Peyer's patch (tissue), 4 donors: Measurements from ENCODE around the gene HNRNPA1. TPM values are rescaled to one million over a fixed set of nuclear protein-coding genes. Genes with fewer than 3 reads are reported as not detected.

ENCODE experiments used
- DNase-seq, 3 donors: peaks; one replicate each; pipeline ENCODE4 v3.0.0-alpha.2; 2017 to 2019
- H3K27ac ChIP-seq, 4 donors: fragments of 200-600 bp; sonication (generic); one replicate each; pipeline ENCODE4 v1.5.1; 2016 to 2019
- H3K27me3 ChIP-seq, 2 donors: fragments of 200-600 bp; sonication (generic); one replicate each; pipeline ENCODE4 v1.5.1; 2019
- H3K36me3 ChIP-seq, 3 donors: fragments of 200-600 bp; sonication (generic); one replicate each; pipeline ENCODE4 v1.5.1; 2016 to 2019
- H3K4me1 ChIP-seq, 4 donors: fragments of 200-600 bp; sonication (generic); one replicate each; pipeline ENCODE4 v1.5.1; 2016 to 2019
- H3K4me3 ChIP-seq, 4 donors: fragments of 200-600 bp; sonication (generic); 1 replicate in 3 of 4; 2 replicates in 1 of 4; pipeline ENCODE4 v1.5.1; 2016 to 2019; ENCODE audit warnings: mild to moderate bottlenecking in 1 of 4
- H3K9me3 ChIP-seq, 4 donors: fragments of 200-600 bp; sonication (generic); one replicate each; pipeline ENCODE4 v1.5.1; 2016 to 2019; ENCODE audit warnings: mild to moderate bottlenecking in 1 of 4
- POLR2A ChIP-seq, 2 donors: fragments of 450-650 bp; IDR thresholded peaks; one replicate each; pipeline ENCODE4 v1.5.1; 2017; ENCODE audit warnings: antibody characterized with exemption in 2 of 2, mild to moderate bottlenecking in 2 of 2, moderate library complexity in 2 of 2
- total RNA-seq, 4 donors: library from RNA; depleted of rRNA; stranded (reverse); fragments of >200 nt; gene quantifications; one replicate each; pipeline ENCODE4 v1.1.0, GENCODE V29; 2016
- TF ChIP-seq, protein P1 (sequence below), 6 experiments: fragments of 450-650 bp in 4 of 6; fragments of 200-600 bp in 2 of 6; sonication (generic) in 1 of 6; IDR thresholded peaks; one replicate each; pipeline ENCODE4 v1.5.1; 2017 to 2019; ENCODE audit warnings: antibody characterized with exemption in 6 of 6, mild to moderate bottlenecking in 3 of 6, moderate library complexity in 1 of 6

The HNRNPA1 gene
- total RNA-seq, 4 donors from 2014 or later: 198 to 703 (median 254) TPM

DNA sequence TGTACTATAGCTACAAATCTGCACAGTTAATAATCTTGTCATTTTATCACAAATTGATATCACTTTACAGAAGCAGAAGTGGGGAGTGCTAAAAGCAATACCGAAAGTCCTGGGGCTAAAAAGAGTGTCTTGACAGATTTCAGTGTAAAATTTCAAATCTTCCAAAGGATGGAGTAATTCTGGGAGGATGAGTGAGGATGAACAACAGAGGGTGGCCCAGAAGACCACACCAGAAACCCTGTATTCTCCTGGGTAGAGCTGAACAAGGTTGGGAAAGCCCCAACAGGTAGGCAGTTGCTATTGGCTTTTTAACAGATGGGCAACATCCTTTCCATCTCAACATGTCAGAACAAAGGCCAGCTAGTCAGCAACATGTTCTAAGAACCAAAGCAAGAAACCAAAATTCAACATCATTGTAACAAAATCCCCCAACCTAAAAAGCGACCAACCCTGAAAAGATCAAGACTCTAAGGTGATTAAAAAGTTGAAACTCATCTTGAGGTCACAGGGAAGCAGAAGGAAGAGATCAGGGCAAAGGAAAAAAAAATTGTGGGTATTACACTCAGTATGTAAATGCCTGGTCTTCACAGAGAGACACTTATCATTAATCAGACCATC is 39.4 kb upstream of the HNRNPA1 start:
- H3K9me3 ChIP-seq: no peaks in the 10 kb centered on the region
- H3K27ac ChIP-seq: no peak overlapping the region
- no peak for DNase-seq
- H3K4me3 ChIP-seq: no peak overlapping the region
- H3K36me3 ChIP-seq: peaks cover 0 to 58% (median 0%) of the 10 kb centered on the region in 3 donors
- TF ChIP-seq POLR2A (IDR thresholded peaks at IDR 0.05): no peak
- TF ChIP-seq, protein P1, sequence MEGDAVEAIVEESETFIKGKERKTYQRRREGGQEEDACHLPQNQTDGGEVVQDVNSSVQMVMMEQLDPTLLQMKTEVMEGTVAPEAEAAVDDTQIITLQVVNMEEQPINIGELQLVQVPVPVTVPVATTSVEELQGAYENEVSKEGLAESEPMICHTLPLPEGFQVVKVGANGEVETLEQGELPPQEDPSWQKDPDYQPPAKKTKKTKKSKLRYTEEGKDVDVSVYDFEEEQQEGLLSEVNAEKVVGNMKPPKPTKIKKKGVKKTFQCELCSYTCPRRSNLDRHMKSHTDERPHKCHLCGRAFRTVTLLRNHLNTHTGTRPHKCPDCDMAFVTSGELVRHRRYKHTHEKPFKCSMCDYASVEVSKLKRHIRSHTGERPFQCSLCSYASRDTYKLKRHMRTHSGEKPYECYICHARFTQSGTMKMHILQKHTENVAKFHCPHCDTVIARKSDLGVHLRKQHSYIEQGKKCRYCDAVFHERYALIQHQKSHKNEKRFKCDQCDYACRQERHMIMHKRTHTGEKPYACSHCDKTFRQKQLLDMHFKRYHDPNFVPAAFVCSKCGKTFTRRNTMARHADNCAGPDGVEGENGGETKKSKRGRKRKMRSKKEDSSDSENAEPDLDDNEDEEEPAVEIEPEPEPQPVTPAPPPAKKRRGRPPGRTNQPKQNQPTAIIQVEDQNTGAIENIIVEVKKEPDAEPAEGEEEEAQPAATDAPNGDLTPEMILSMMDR (IDR thresholded peaks at IDR 0.05): no peak
- H3K4me1 ChIP-seq: no peaks in the 10 kb centered on the region
- H3K27me3 ChIP-seq: no peaks in the 10 kb centered on the region

DNA sequence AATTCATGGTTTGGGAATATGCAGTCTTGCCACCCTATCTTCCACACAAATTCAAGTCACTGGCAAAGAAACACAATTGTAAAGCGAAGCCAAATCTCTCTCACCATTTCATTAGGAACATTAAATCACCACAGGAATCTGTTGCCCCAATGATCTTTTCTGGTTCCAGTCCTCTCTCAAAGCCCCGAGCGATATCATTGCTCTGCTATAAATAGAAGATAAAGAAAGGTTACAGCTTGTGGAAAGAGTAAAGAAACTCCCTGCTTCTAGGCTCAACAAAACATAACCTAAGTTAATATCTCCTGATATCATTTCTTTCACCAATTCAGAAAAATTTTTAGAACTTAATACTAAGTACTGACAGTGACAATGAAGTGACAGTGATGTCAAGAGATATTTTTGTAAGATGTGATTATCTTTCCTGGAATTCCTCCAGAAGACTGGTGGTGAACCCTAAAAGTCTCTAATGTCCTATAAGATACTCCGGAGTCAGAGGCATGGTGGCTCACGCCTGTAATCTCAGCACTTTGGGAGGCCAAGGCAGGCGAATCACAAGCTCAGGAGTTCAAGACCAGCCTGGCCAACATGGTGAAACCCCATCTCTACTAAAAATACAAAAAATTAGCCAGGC is 34.4 kb upstream of the HNRNPA1 start:
- no peak for DNase-seq
- peaks cover 0 to 44% (median 0%) of the 10 kb centered on the region in 3 donors for H3K36me3 ChIP-seq
- TF ChIP-seq POLR2A (IDR thresholded peaks at IDR 0.05): no peak
- TF ChIP-seq, protein P1 (IDR thresholded peaks at IDR 0.05): no peak

DNA sequence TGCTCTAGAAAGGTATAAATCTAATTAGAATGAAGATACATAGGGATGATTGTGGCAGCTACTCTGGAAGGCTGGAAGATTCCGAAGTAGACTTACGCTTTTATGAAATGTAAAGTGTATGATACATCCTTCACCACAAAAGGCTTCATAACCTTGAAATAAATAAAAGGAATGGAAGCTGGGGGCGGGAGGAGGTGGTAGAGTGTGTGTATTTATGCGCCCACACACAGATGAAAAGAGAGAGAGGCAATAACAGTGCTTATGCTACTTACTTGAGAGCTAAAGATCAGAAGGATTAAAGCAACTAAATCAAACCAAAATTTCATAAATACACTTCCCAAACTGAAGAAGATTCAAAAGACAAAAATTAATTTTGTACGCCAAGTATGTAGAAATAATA is 31.0 kb upstream of the HNRNPA1 start:
- Histone ChIP-seq H3K27ac (no peak overlapping the region), H3K36me3 (peaks cover 0 to 23% (median 0%) of the 10 kb centered on the region in 3 donors), H3K4me1 (no peaks in the 10 kb centered on the region), H3K4me3 (no peak overlapping the region), H3K27me3 (no peaks in the 10 kb centered on the region), H3K9me3 (no peaks in the 10 kb centered on the region)
- TF ChIP-seq POLR2A (IDR thresholded peaks at IDR 0.05): no peak
- TF ChIP-seq, protein P1 (IDR thresholded peaks at IDR 0.05): no peak
- DNase-seq: no peak

More for the DNA sequence above, 34.4 kb upstream of the HNRNPA1 start:
- Histone ChIP-seq H3K27me3 (no peaks in the 10 kb centered on the region), H3K4me1 (no peaks in the 10 kb centered on the region), H3K4me3 (no peak overlapping the region), H3K27ac (no peak overlapping the region), H3K9me3 (no peaks in the 10 kb centered on the region)

DNA sequence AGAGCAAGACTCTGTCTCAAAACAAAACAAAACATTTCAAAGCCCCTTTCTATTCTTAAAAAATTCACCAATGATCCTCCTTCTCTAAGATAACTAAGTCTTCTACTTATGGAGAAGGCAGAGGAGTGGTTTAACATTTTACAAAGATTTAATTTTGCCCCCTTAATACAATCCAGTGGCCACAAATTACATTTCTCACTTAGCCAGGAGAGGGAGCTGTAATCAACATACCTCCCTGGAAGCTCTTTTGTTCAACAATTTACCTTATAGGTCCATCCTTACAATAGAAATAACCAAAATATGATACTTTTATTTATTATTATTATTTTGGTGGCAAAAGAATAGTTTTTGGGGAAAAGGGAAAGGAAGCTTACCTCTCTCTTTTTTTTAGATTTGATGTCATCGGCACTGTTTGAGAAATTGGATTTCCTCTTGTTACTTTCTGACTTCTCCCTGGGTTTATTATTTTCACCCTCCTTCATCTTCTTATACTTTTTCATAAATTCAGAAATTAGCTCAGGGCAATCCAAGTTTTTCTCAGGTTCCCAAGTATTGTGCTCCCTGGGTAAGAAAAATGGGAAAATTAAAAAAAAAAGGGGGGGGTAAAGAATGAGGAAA is 28.8 kb upstream of the HNRNPA1 start:
- no peaks in the 10 kb centered on the region for H3K9me3 ChIP-seq
- H3K36me3 ChIP-seq: peaks cover 0 to 22% (median 0%) of the 10 kb centered on the region in 3 donors
- H3K4me3 ChIP-seq: no peak overlapping the region
- H3K4me1 ChIP-seq: no peaks in the 10 kb centered on the region
- DNase-seq: no peak
- no peaks in the 10 kb centered on the region for H3K27me3 ChIP-seq
- no peak overlapping the region for H3K27ac ChIP-seq
- TF ChIP-seq POLR2A (IDR thresholded peaks at IDR 0.05): no peak
- TF ChIP-seq, protein P1 (IDR thresholded peaks at IDR 0.05): peak; percentile 16 to 73 (median 63)

DNA sequence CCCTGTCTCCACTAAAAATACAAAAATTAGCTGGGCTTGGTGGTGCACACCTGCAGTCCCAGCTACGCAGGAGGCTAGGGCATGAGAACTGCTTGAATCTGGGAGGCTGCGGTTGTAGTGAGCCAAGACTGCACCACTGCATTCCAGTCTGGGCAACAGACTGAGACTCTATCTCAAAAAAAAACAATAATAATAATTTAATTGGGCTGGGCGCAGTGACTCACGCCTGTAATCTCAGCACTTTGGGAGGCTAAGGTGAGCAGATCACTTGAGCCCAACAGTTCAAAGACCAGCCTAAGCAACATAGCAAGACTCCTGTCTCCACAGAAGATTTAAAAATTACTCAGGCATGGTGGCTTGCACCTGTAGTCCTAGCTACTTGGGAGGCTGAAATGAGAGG is 27.3 kb upstream of the HNRNPA1 start:
- H3K36me3 ChIP-seq: peaks cover 0 to 21% (median 0%) of the 10 kb centered on the region in 3 donors
- no peak for TF ChIP-seq POLR2A (IDR thresholded peaks at IDR 0.05)
- TF ChIP-seq, protein P1 (IDR thresholded peaks at IDR 0.05): no peak
- no peaks in the 10 kb centered on the region for H3K4me1 ChIP-seq
- H3K9me3 ChIP-seq: no peaks in the 10 kb centered on the region
- no peak for DNase-seq
- H3K27me3 ChIP-seq: no peaks in the 10 kb centered on the region
- H3K4me3 ChIP-seq: no peak overlapping the region
- no peak overlapping the region for H3K27ac ChIP-seq
